GM21423 (cell line): ENCODE measurements around the gene PARD3.
"Not testable (repeated sequence)": the region's sequence is repeated elsewhere in the genome, so short reads cannot be mapped to it uniquely, and the experiment has no call there.

ENCODE experiments used
- ATAC-seq: cut with Tn5 transposase; IDR thresholded peaks from one replicate; pipeline ENCODE4 v1.9.1; 2021; ENCODE audit warnings: mild to moderate bottlenecking, moderate library complexity; ENCODE audit not compliant: unreplicated experiment

Gene PARD3

DNA sequence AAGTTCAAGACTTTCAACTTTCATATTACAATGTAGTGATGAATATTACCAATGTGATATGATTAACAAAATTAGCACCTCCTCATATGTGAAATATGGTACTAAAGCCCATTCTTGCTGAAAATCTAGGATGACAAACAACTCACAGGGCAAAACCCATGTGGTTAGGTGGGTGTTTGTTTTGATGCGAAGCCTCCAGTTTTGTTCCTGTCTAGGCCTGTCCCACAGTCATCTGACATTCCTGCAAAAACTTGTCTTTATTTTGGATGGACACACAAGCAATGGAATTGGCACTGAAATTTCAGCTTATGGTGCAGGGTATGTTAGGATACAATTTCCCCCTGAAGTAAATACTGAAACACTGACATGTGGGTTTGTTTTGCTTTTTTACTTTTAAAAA, 95.3 kb downstream of the PARD3 start:
- ATAC-seq: no peak

- ATAC-seq: no peak
Observed at GRCh38 chr10:34719328-34719727, 95.8 kb downstream of the PARD3 start.

GRCh38 chr10:34717429-34717828, 97.7 kb downstream of the PARD3 start:
- no peak for ATAC-seq

GRCh38 chr10:34716958-34717357, 98.1 kb downstream of the PARD3 start:
- peak; percentile 66 for ATAC-seq

DNA sequence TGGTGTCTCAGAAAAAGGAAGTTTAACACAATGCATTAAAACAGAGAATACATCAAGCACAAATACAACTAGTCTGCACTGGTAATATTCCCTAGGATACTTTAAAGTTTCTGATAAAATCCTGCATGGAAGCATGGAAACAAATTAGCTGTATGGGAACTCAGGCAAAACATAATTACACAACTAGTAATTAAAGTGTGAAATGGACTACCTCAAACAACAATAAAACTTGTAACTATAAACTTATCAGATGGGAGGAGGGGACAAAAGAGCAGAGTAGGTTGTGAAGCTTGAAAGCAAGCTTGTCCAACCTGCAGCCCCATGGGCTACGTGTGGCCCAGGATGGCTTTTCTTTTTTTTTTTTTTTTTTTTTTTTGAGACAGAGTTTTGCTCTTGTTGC, 98.9 kb downstream of the PARD3 start:
- ATAC-seq: no peak

- no peak for ATAC-seq
Observed at GRCh38 chr10:34715511-34716187, 99.4 kb downstream of the PARD3 start.

GRCh38 chr10:34713875-34714274, 101.2 kb downstream of the PARD3 start:
- ATAC-seq: no peak

GRCh38 chr10:34711500-34711899, 103.6 kb downstream of the PARD3 start:
- no peak for ATAC-seq

DNA sequence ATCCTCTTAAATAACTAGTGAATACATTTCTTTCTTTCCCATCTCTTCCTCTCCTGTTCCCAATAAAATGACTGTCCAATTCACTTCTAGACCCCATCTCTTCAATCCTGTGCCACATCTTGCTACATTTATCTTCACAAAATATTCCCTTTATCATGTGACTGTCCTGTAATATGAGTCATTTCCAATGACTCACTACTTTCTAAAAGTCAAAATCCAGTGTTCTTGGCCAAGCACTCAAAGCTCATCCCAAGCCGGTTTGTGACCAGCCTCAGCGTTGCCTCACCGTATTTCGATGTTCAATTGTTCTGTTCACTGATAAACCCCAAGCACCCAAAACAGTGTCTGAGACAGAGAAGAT, 104.7 kb downstream of the PARD3 start:
- ATAC-seq: no peak

- ATAC-seq: no peak
Observed at GRCh38 chr10:34709637-34710390, 105.3 kb downstream of the PARD3 start.

DNA sequence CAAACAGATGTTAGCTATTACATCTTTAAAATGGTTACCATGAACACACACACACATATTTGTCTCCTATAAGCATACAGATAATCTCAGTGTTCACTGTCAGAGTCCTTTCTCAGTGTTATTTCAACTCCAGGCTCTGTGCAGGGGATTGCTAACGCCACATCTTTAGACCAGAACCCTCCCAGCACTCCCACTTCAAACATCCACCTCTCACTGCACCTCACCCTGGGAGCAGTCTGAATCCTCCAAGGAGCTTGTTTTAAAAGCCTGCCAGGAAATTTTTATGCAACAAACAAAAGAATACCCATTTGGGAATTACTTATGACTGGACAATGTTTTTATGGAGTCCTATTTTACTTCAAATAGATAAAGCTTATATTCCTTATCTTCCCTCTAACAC, 107.4 kb downstream of the PARD3 start:
- no peak for ATAC-seq

DNA sequence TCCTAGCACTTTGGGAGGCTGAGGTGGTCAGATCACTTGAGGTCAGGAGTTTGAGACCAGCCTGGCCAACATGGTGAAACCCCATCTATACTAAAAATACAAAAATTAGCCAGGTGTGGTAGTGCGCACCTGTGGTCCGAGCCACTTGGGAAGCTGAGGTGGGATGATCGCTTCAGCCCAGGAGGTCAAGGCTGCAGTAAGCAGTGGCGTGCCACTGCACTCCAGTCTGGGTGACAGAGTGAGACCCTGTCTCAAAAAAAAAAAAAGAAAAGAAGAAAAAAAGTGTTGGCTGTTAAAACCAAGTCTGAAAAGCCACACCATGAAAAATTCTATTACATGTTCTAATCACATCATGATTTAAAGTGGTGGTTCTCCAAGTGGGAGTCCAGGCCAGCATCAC, 108.1 kb downstream of the PARD3 start:
- not testable (repeated sequence) for ATAC-seq

- no peak for ATAC-seq
Observed at GRCh38 chr10:34706147-34706546, 108.9 kb downstream of the PARD3 start.

GRCh38 chr10:34705563-34705962, 109.5 kb downstream of the PARD3 start:
- ATAC-seq: peak; percentile 49

GRCh38 chr10:34704526-34705184, 110.4 kb downstream of the PARD3 start:
- ATAC-seq: no peak

GRCh38 chr10:34702982-34703381, 112.1 kb downstream of the PARD3 start:
- ATAC-seq: no peak

GRCh38 chr10:34702093-34702937, 112.8 kb downstream of the PARD3 start:
- ATAC-seq: no peak

DNA sequence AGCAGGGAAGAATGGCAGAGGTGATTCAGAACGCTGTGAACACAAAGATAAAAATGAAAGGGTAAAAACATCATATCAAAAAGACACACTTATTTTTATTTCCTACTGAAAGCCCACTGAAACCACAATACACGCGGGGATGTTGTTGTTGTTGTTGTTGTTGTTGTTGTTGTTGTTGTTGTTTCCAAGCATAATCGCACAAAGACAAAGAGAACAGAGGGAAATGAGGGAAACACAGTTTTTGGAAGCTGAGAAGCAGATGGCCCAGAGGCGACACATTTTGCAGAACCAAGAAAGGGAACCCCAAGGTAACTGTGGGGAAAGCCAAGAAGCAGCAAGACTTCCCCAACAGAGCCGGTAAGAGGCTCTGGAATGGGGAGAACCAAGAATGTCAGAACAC, 113.9 kb downstream of the PARD3 start:
- ATAC-seq: no peak

GRCh38 chr10:34700752-34701151, 114.3 kb downstream of the PARD3 start:
- not testable (repeated sequence) for ATAC-seq

GRCh38 chr10:34699904-34700517, 115.1 kb downstream of the PARD3 start:
- no peak for ATAC-seq

- no peak for ATAC-seq
Observed at GRCh38 chr10:34698979-34699378, 116.1 kb downstream of the PARD3 start.
